Hepatocyte (in vitro differentiated cells): ENCODE results near the gene CAMKMT. TPM values are rescaled to one million over a fixed set of nuclear protein-coding genes. Genes with fewer than 3 reads are reported as not detected.

Experiments
- DNase-seq: peaks from one replicate; pipeline ENCODE4 v3.0.0-alpha.2; 2016; ENCODE audit warnings: low spot score
- H2AFZ ChIP-seq: fragments of 200-600 bp; sonication (generic); 2 replicates; pipeline ENCODE4 v1.6.0; 2016; ENCODE audit warnings: antibody characterized with exemption, mild to moderate bottlenecking
- H3K27ac ChIP-seq: fragments of 200-600 bp; sonication (generic); 2 replicates; pipeline ENCODE4 v1.5.1; 2016; ENCODE audit warnings: mild to moderate bottlenecking
- H3K27me3 ChIP-seq: fragments of 200-600 bp; sonication (generic); 2 replicates; pipeline ENCODE4 v1.6.1; 2016
- H3K36me3 ChIP-seq: fragments of 200-600 bp; sonication (generic); replicated peaks from 2 replicates; pipeline ENCODE4 v1.5.1; 2016; ENCODE audit warnings: low read depth; ENCODE audit not compliant: insufficient read depth
- H3K4me1 ChIP-seq: fragments of 200-600 bp; sonication (generic); 2 replicates; pipeline ENCODE4 v1.5.1; 2016; ENCODE audit warnings: mild to moderate bottlenecking, moderate library complexity; ENCODE audit not compliant: insufficient read depth
- H3K4me2 ChIP-seq: fragments of 200-600 bp; sonication (generic); 2 replicates; pipeline ENCODE4 v1.6.0; 2016
- H3K4me3 ChIP-seq: fragments of 200-600 bp; sonication (generic); 2 replicates; pipeline ENCODE4 v1.5.1; 2016; ENCODE audit warnings: mild to moderate bottlenecking
- H3K79me2 ChIP-seq: fragments of 200-600 bp; sonication (generic); 2 replicates; pipeline ENCODE4 v1.6.0; 2017; ENCODE audit warnings: mild to moderate bottlenecking
- H3K9me2 ChIP-seq: fragments of 200-600 bp; sonication (generic); replicated peaks from 2 replicates; pipeline ENCODE4 v1.6.0; 2017; ENCODE audit warnings: mild to moderate bottlenecking; ENCODE audit not compliant: insufficient read depth
- H3K9me3 ChIP-seq: fragments of 200-600 bp; sonication (generic); 2 replicates; pipeline ENCODE4 v1.5.1; 2016; ENCODE audit warnings: low read depth, mild to moderate bottlenecking
- H4K20me1 ChIP-seq: fragments of 200-600 bp; sonication (generic); 2 replicates; pipeline ENCODE4 v1.6.0; 2016; ENCODE audit warnings: mild to moderate bottlenecking; ENCODE audit not compliant: insufficient read depth, poor library complexity, severe bottlenecking
- CTCF ChIP-seq: fragments of 200-600 bp; sonication (generic); IDR thresholded peaks from 2 replicates; pipeline ENCODE4 v1.5.1; 2016; ENCODE audit warnings: antibody characterized with exemption, mild to moderate bottlenecking; ENCODE audit not compliant: poor library complexity
- EZH2 ChIP-seq: fragments of 200-600 bp; sonication (generic); IDR thresholded peaks from 2 replicates; pipeline ENCODE4 v1.6.1; 2016; ENCODE audit warnings: antibody characterized with exemption, mild to moderate bottlenecking, borderline replicate concordance
- EZH2phosphoT487 ChIP-seq: fragments of 200-600 bp; sonication (generic); IDR thresholded peaks from one replicate; pipeline ENCODE4 v1.6.1; 2018; ENCODE audit warnings: antibody characterized with exemption, mild to moderate bottlenecking, low read depth, moderate library complexity; ENCODE audit not compliant: unreplicated experiment, severe bottlenecking
- WGBS: methylation state at CpG from one replicate; pipeline ENCODE4 v1.1.6; 2016; ENCODE audit warnings: low lambda C conversion rate; ENCODE audit errors: missing lambda C conversion rate; 5-methylcytosine and 5-hydroxymethylcytosine counted together
- polyA plus RNA-seq: library from polyadenylated mRNA; unstranded; fragments of >200 nt; fragmentation: Nextera tagmentation; extraction: Ambion mirVana; gene quantifications from 2 replicates; pipeline ENCODE4 v1.2.1, GENCODE V29; 2016
- total RNA-seq: library from RNA; depleted of rRNA; stranded (reverse); fragments of >200 nt; gene quantifications from 2 replicates; pipeline ENCODE4 v1.2.3, GENCODE V29; 2014

CAMKMT gene
- total and polyA plus RNA-seq, 2 experiments from 2014 or later = 10.3 to 12.7 TPM

- Histone ChIP-seq H3K36me3 (peaks cover 7% of the 10 kb centered on the region), H3K4me2 (peak overlapping the region; percentile 0)
These were observed 27.8 kb upstream of the CAMKMT start for GRCh38 chr2:44333994-44334393.

GRCh38 chr2:44335806-44336538 lies 25.8 kb upstream of the CAMKMT start:
- no peak overlapping the region for H3K27ac ChIP-seq
- peaks cover 10% of the 10 kb centered on the region for H3K4me1 ChIP-seq
- peaks cover 5% of the 10 kb centered on the region for H4K20me1 ChIP-seq
- H2AFZ ChIP-seq = no peak overlapping the region
- peaks cover 7% of the 10 kb centered on the region for H3K36me3 ChIP-seq
- TF ChIP-seq EZH2 = no peak
- no peak for TF ChIP-seq CTCF
- no peak for TF ChIP-seq EZH2phosphoT487
- no peaks in the 10 kb centered on the region for H3K9me2 ChIP-seq
- H3K4me2 ChIP-seq = no peak overlapping the region
- WGBS = 96% methylated on average over 2 of the region's 2 CpGs
- no peaks in the 10 kb centered on the region for H3K9me3 ChIP-seq
- no peaks in the 10 kb centered on the region for H3K27me3 ChIP-seq
- H3K4me3 ChIP-seq = no peak overlapping the region
- no peaks in the 10 kb centered on the region for H3K79me2 ChIP-seq
- no peak for DNase-seq

More at GRCh38 chr2:44333994-44334393, 27.8 kb upstream of the CAMKMT start:
- no peak for TF ChIP-seq CTCF
- no peak for TF ChIP-seq EZH2
- no peak for TF ChIP-seq EZH2phosphoT487
- Histone ChIP-seq H3K9me3 (no peaks in the 10 kb centered on the region), H3K9me2 (no peaks in the 10 kb centered on the region), H2AFZ (no peak overlapping the region), H4K20me1 (peaks cover 5% of the 10 kb centered on the region), H3K27me3 (no peaks in the 10 kb centered on the region), H3K4me1 (peaks cover 10% of the 10 kb centered on the region), H3K4me3 (no peak overlapping the region), H3K27ac (no peak overlapping the region), H3K79me2 (no peaks in the 10 kb centered on the region)
- 67% methylated on average over 1 of the region's 1 CpG for WGBS
- DNase-seq = no peak

- H3K4me1 ChIP-seq = no peaks in the 10 kb centered on the region
- H4K20me1 ChIP-seq = no peaks in the 10 kb centered on the region
- H3K27ac ChIP-seq = no peak overlapping the region
- no peak for TF ChIP-seq EZH2
- TF ChIP-seq CTCF = peak; percentile 44
- H3K4me2 ChIP-seq = no peak overlapping the region
- H3K27me3 ChIP-seq = no peaks in the 10 kb centered on the region
- H3K36me3 ChIP-seq = no peaks in the 10 kb centered on the region
- no peak overlapping the region for H3K4me3 ChIP-seq
- H2AFZ ChIP-seq = no peak overlapping the region
- H3K9me2 ChIP-seq = no peaks in the 10 kb centered on the region
- H3K79me2 ChIP-seq = no peaks in the 10 kb centered on the region
- no peaks in the 10 kb centered on the region for H3K9me3 ChIP-seq
- WGBS = 96% methylated on average over 1 of the region's 1 CpG
- DNase-seq = peak; percentile 13
These were observed 18.9 kb upstream of the CAMKMT start for GRCh38 chr2:44342854-44343253.
